Right cardiac atrium (tissue), 5 donors: ENCODE measurements around the gene BDKRB2. TPM values are rescaled to one million over a fixed set of nuclear protein-coding genes. Genes with fewer than 3 reads are reported as not detected.

Experiments used
- ATAC-seq, 2 donors: fragments of 200-7000 bp; cut with Tn5 transposase; one replicate each; pipeline versions ENCODE4 v1.8.0 to v1.9.1; 2020; ENCODE audit warnings: moderate library complexity in 2 of 2, mild to moderate bottlenecking in 1 of 2
- DNase-seq, 3 donors: peaks; one replicate each; pipeline ENCODE4 v3.0.0-alpha.2; 2020
- H3K27ac ChIP-seq: one replicate; pipeline ENCODE4 v1.5.1; 2013; ENCODE audit warnings: mild to moderate bottlenecking, low read length, control low read depth, moderate library complexity
- H3K27me3 ChIP-seq: one replicate; pipeline ENCODE4 v1.6.1; 2013; ENCODE audit not compliant: control insufficient read depth, insufficient read depth
- H3K4me1 ChIP-seq: one replicate; pipeline ENCODE4 v1.6.1; 2013; ENCODE audit warnings: low read length; ENCODE audit not compliant: control insufficient read depth, insufficient read depth
- H3K4me3 ChIP-seq: one replicate; pipeline ENCODE4 v1.5.1; 2013; ENCODE audit warnings: low read length, control low read depth
- H3K9me3 ChIP-seq: one replicate; pipeline ENCODE4 v1.6.1; 2013; ENCODE audit warnings: low read length; ENCODE audit not compliant: control insufficient read depth
- WGBS: extraction: QIAGEN DNeasy Blood & Tissue Kit; methylation state at CpG from one replicate; pipeline ENCODE4 v1.1.7; 2013; 5-methylcytosine and 5-hydroxymethylcytosine counted together
- intact Hi-C, 4 donors: fragments of 100-400 bp; cut with DNase I; formaldehyde crosslinking; loops; one replicate each; pipeline versions ENCODE4 v1.11.0 to v1.14.0; 2022 to 2023
- polyA plus RNA-seq: library from polyadenylated mRNA; stranded (reverse); fragments of 200-250 nt; gene quantifications from one replicate; pipeline ENCODE4 v1.2.3, GENCODE V29; 2013
- total RNA-seq, 4 donors: library from RNA; stranded (reverse); fragmentation: NEBNext Ultra II Directional; extraction: Animal tissue kit (Norgen Biotek cat#: 25700); gene quantifications; one replicate each; pipeline ENCODE4 v1.2.1, GENCODE V29; 2021
- donor health status: healthy with polysubstance abuse.
- donor health status: DM: no; HTN: yes; CAD: no.
- donor health status: DM: no; HTN: no; CAD: no.
- donor health status: DM: no; HTN: yes; CAD: no; lungs with severe emphysema.
- donor health status: DM: yes; HTN: yes; CAD: no.

BDKRB2 gene
- total and polyA plus RNA-seq, 5 donors = 0.23 to 1.2 (median 0.57) TPM

GRCh38 chr14:96192975-96193805, 11.4 kb upstream of the BDKRB2 start:
- no peak overlapping the region for H3K4me3 ChIP-seq
- WGBS = 58% methylated on average over 22 of the region's 22 CpGs
- no peaks in the 10 kb centered on the region for H3K4me1 ChIP-seq
- intact Hi-C loops = no loop called here
- H3K27ac ChIP-seq = no peak overlapping the region
- ATAC-seq (peak in 1 of 2 donors; percentile 22), DNase-seq (peak in 1 of 3 donors; percentile 40)
- H3K9me3 ChIP-seq = no peaks in the 10 kb centered on the region
- no peaks in the 10 kb centered on the region for H3K27me3 ChIP-seq

- intact Hi-C loops = no loop called here
- H3K9me3 ChIP-seq = no peaks in the 10 kb centered on the region
- no peak overlapping the region for H3K4me3 ChIP-seq
- no peaks in the 10 kb centered on the region for H3K27me3 ChIP-seq
- WGBS = 88% methylated on average over 10 of the region's 10 CpGs
- no peaks in the 10 kb centered on the region for H3K4me1 ChIP-seq
- ATAC-seq (no peak), DNase-seq (peak in 1 of 3 donors; percentile 16)
- no peak overlapping the region for H3K27ac ChIP-seq
These were observed 10.4 kb upstream of the BDKRB2 start for GRCh38 chr14:96194262-96194656.

GRCh38 chr14:96194657-96195431, 9.8 kb upstream of the BDKRB2 start:
- 75% methylated on average over 11 of the region's 11 CpGs for WGBS
- Histone ChIP-seq H3K4me3 (no peak overlapping the region), H3K27ac (no peak overlapping the region), H3K9me3 (no peaks in the 10 kb centered on the region), H3K27me3 (no peaks in the 10 kb centered on the region), H3K4me1 (no peaks in the 10 kb centered on the region)
- no peak for DNase-seq
- intact Hi-C loops = no loop called here
- no peak for ATAC-seq

- Histone ChIP-seq H3K27ac (no peak overlapping the region), H3K9me3 (no peaks in the 10 kb centered on the region), H3K4me3 (no peak overlapping the region), H3K27me3 (no peaks in the 10 kb centered on the region), H3K4me1 (no peaks in the 10 kb centered on the region)
- intact Hi-C loops = no loop called here
- 92% methylated on average over 8 of the region's 8 CpGs for WGBS
- ATAC-seq = no peak
- DNase-seq = no peak
These were observed 9.1 kb upstream of the BDKRB2 start for GRCh38 chr14:96195441-96196081.

- H3K27me3 ChIP-seq = no peaks in the 10 kb centered on the region
- H3K4me3 ChIP-seq = no peak overlapping the region
- intact Hi-C loops = no loop called here
- H3K9me3 ChIP-seq = no peaks in the 10 kb centered on the region
- H3K27ac ChIP-seq = no peak overlapping the region
- no peaks in the 10 kb centered on the region for H3K4me1 ChIP-seq
- ATAC-seq = peak in 1 of 2 donors; percentile 23
- 89% methylated on average over 20 of the region's 20 CpGs for WGBS
- no peak for DNase-seq
These were observed 7.3 kb upstream of the BDKRB2 start for GRCh38 chr14:96197163-96197852.

- H3K4me1 ChIP-seq = no peaks in the 10 kb centered on the region
- H3K27ac ChIP-seq = no peak overlapping the region
- ATAC-seq = peak; percentile 8 to 47
These were observed 6.7 kb upstream of the BDKRB2 start for GRCh38 chr14:96197969-96198368.

GRCh38 chr14:96198430-96199130, 6.1 kb upstream of the BDKRB2 start:
- ATAC-seq (peak; percentile 34 to 53), DNase-seq (no peak)
- Histone ChIP-seq H3K27ac (no peak overlapping the region), H3K9me3 (no peaks in the 10 kb centered on the region), H3K4me1 (no peaks in the 10 kb centered on the region), H3K27me3 (no peaks in the 10 kb centered on the region), H3K4me3 (no peak overlapping the region)
- 32% methylated on average over 9 of the region's 9 CpGs for WGBS
- intact Hi-C loops = no loop called here

More at GRCh38 chr14:96197969-96198368, 6.7 kb upstream of the BDKRB2 start:
- Histone ChIP-seq H3K9me3 (no peaks in the 10 kb centered on the region), H3K27me3 (no peaks in the 10 kb centered on the region), H3K4me3 (no peak overlapping the region)
- intact Hi-C loops = no loop called here
- peak in 1 of 3 donors; percentile 55 for DNase-seq
- 51% methylated on average over 11 of the region's 11 CpGs for WGBS

- H3K4me3 ChIP-seq = no peak overlapping the region
- 95% methylated on average over 8 of the region's 8 CpGs for WGBS
- DNase-seq (no peak), ATAC-seq (no peak)
- H3K9me3 ChIP-seq = no peaks in the 10 kb centered on the region
- H3K27ac ChIP-seq = no peak overlapping the region
- no peaks in the 10 kb centered on the region for H3K4me1 ChIP-seq
- no peaks in the 10 kb centered on the region for H3K27me3 ChIP-seq
- intact Hi-C loops = no loop called here
These were observed 3.5 kb upstream of the BDKRB2 start for GRCh38 chr14:96201157-96201556.

GRCh38 chr14:96201965-96202364, 2.7 kb upstream of the BDKRB2 start:
- no peaks in the 10 kb centered on the region for H3K4me1 ChIP-seq
- 72% methylated on average over 10 of the region's 10 CpGs for WGBS
- H3K27ac ChIP-seq = no peak overlapping the region
- no peaks in the 10 kb centered on the region for H3K9me3 ChIP-seq
- intact Hi-C loops = no loop called here
- no peaks in the 10 kb centered on the region for H3K27me3 ChIP-seq
- ATAC-seq (no peak), DNase-seq (no peak)
- no peak overlapping the region for H3K4me3 ChIP-seq

GRCh38 chr14:96202441-96203094, 2.1 kb upstream of the BDKRB2 start:
- H3K9me3 ChIP-seq = no peaks in the 10 kb centered on the region
- no peak for ATAC-seq
- no peaks in the 10 kb centered on the region for H3K4me1 ChIP-seq
- 84% methylated on average over 11 of the region's 11 CpGs for WGBS
- H3K27me3 ChIP-seq = no peaks in the 10 kb centered on the region
- no peak for DNase-seq
- intact Hi-C loops = no loop called here
- no peak overlapping the region for H3K27ac ChIP-seq
- H3K4me3 ChIP-seq = no peak overlapping the region
